GM23338 (cell line): ENCODE results near the gene PEX10. TPM values are rescaled to one million over a fixed set of nuclear protein-coding genes. Genes with fewer than 3 reads are reported as not detected.

ENCODE experiments used
- ATAC-seq: fragments of 200-7000 bp; cut with Tn5 transposase; 3 replicates; pipeline ENCODE4 v1.9.1; 2020
- DNase-seq: peaks from one replicate; pipeline ENCODE4 v3.0.0-alpha.2; 2015; ENCODE audit warnings: low spot score
- H2AFZ ChIP-seq: fragments of 200-600 bp; sonication (generic); 2 replicates; pipeline ENCODE4 v1.8.0; 2016; ENCODE audit warnings: antibody characterized with exemption, mild to moderate bottlenecking, moderate library complexity
- H3F3A ChIP-seq: fragments of 200-600 bp; sonication (generic); replicated peaks from 2 replicates; pipeline ENCODE4 v1.8.0; 2017; ENCODE audit warnings: antibody characterized with exemption, mixed run types, low read depth
- H3K27ac ChIP-seq: fragments of 200-600 bp; sonication (generic); 2 replicates; pipeline ENCODE4 v1.6.1; 2016; ENCODE audit warnings: low read depth
- H3K27me3 ChIP-seq: fragments of 200-600 bp; sonication (generic); 2 replicates; pipeline ENCODE4 v1.8.0; 2016; ENCODE audit warnings: mild to moderate bottlenecking, mixed run types, moderate library complexity; ENCODE audit not compliant: insufficient read depth
- H3K36me3 ChIP-seq: fragments of 200-600 bp; sonication (generic); 2 replicates; pipeline ENCODE4 v1.8.0; 2016; ENCODE audit warnings: mild to moderate bottlenecking; ENCODE audit not compliant: insufficient read depth
- H3K4me1 ChIP-seq: fragments of 200-600 bp; sonication (generic); 2 replicates; pipeline ENCODE4 v1.8.0; 2016; ENCODE audit warnings: mild to moderate bottlenecking, moderate library complexity; ENCODE audit not compliant: insufficient read depth
- H3K4me2 ChIP-seq: fragments of 200-600 bp; sonication (generic); 2 replicates; pipeline ENCODE4 v1.7.1; 2017; ENCODE audit warnings: mixed run types
- H3K4me3 ChIP-seq: fragments of 200-600 bp; sonication (generic); 2 replicates; pipeline ENCODE4 v1.6.1; 2016; ENCODE audit warnings: mixed run types
- H3K79me2 ChIP-seq: fragments of 200-600 bp; sonication (generic); replicated peaks from 2 replicates; pipeline ENCODE4 v1.8.0; 2017; ENCODE audit warnings: mild to moderate bottlenecking; ENCODE audit not compliant: insufficient read depth
- H3K9me2 ChIP-seq: fragments of 200-600 bp; sonication (generic); 2 replicates; pipeline ENCODE4 v1.8.0; 2017; ENCODE audit not compliant: insufficient read depth
- H4K20me1 ChIP-seq: fragments of 200-600 bp; sonication (generic); replicated peaks from 2 replicates; pipeline ENCODE4 v1.8.0; 2017; ENCODE audit warnings: mild to moderate bottlenecking; ENCODE audit not compliant: insufficient read depth
- H3K27ac Mint-ChIP-seq: 2 replicates; pipeline ENCODE4 v1.8.0; 2020; ENCODE audit warnings: inconsistent platforms, mild to moderate bottlenecking, moderate library complexity, mixed read lengths
- H3K27me3 Mint-ChIP-seq: 3 replicates; pipeline ENCODE4 v1.8.0; 2022; ENCODE audit warnings: low read depth, mild to moderate bottlenecking, moderate library complexity, mixed read lengths, inconsistent platforms; ENCODE audit not compliant: insufficient read depth, poor library complexity
- H3K36me3 Mint-ChIP-seq: 3 replicates; pipeline ENCODE4 v1.8.0; 2021; ENCODE audit warnings: low read depth, mild to moderate bottlenecking, inconsistent platforms, moderate library complexity, mixed read lengths
- H3K4me1 Mint-ChIP-seq: 3 replicates; pipeline ENCODE4 v1.8.0; 2020; ENCODE audit warnings: mild to moderate bottlenecking, inconsistent platforms, mixed read lengths
- H3K4me3 Mint-ChIP-seq: 3 replicates; pipeline ENCODE4 v1.8.0; 2021; ENCODE audit warnings: moderate library complexity, mild to moderate bottlenecking, inconsistent platforms, mixed read lengths
- H3K9me3 Mint-ChIP-seq: 3 replicates; pipeline ENCODE4 v1.8.0; 2020; ENCODE audit warnings: moderate library complexity, mild to moderate bottlenecking, inconsistent platforms, mixed read lengths
- CREB1 ChIP-seq: fragments of 250-450 bp; sonication (Bioruptor Pico); IDR thresholded peaks from 2 replicates; pipeline ENCODE4 v1.5.0; 2020; ENCODE audit warnings: low read depth, mild to moderate bottlenecking, moderate library complexity
- CTCF ChIP-seq, 2 experiments: fragments of 200-600 bp in 1 of 2; sonication (generic) in 1 of 2; conservative IDR thresholded peaks; 2 replicates each; pipeline versions ENCODE4 v1.5.1 to v1.6.1; 2016 to 2017; ENCODE audit warnings: antibody characterized with exemption in 2 of 2, low read depth in 2 of 2, mild to moderate bottlenecking in 2 of 2, moderate library complexity in 1 of 2
- ETS1 ChIP-seq: IDR thresholded peaks from 2 replicates; pipeline ENCODE4 v1.6.1; 2016; ENCODE audit warnings: antibody characterized with exemption
- EZH2 ChIP-seq: fragments of 200-600 bp; sonication (generic); IDR thresholded peaks from one replicate; pipeline ENCODE4 v1.8.0; 2017; ENCODE audit warnings: antibody characterized with exemption, mild to moderate bottlenecking, low read depth; ENCODE audit not compliant: unreplicated experiment
- EZH2phosphoT487 ChIP-seq: fragments of 200-600 bp; sonication (generic); IDR thresholded peaks from one replicate; pipeline ENCODE4 v1.8.1; 2018; ENCODE audit warnings: antibody characterized with exemption; ENCODE audit not compliant: unreplicated experiment
- JUNB ChIP-seq: IDR thresholded peaks from one replicate; pipeline ENCODE4 v1.6.1; 2016; ENCODE audit warnings: antibody characterized with exemption; ENCODE audit not compliant: unreplicated experiment
- NANOG ChIP-seq: IDR thresholded peaks from 2 replicates; pipeline ENCODE4 v1.6.1; 2016; ENCODE audit warnings: antibody characterized with exemption, borderline replicate concordance
- POLR2AphosphoS5 ChIP-seq: IDR thresholded peaks from 2 replicates; pipeline ENCODE4 v1.6.1; 2016; ENCODE audit warnings: antibody characterized with exemption, low read depth
- REST ChIP-seq: IDR thresholded peaks from one replicate; pipeline ENCODE4 v1.6.1; 2018; ENCODE audit warnings: antibody characterized with exemption; ENCODE audit not compliant: unreplicated experiment
- STAT1 ChIP-seq: IDR thresholded peaks from one replicate; pipeline ENCODE4 v1.6.1; 2016; ENCODE audit warnings: antibody characterized with exemption; ENCODE audit not compliant: unreplicated experiment
- ZNF114 ChIP-seq: fragments of 250-450 bp; sonication (Bioruptor Pico); IDR thresholded peaks from 2 replicates; pipeline ENCODE4 v1.5.0; 2020; ENCODE audit warnings: mild to moderate bottlenecking, moderate library complexity
- ZNF331 ChIP-seq: fragments of 250-450 bp; sonication (Bioruptor Pico); IDR thresholded peaks from 2 replicates; pipeline ENCODE4 v1.5.0; 2020; ENCODE audit warnings: low read depth, mild to moderate bottlenecking, moderate library complexity
- ZNF462 ChIP-seq: fragments of 250-450 bp; sonication (Bioruptor Pico); IDR thresholded peaks from 2 replicates; pipeline ENCODE4 v1.5.0; 2020; ENCODE audit warnings: mild to moderate bottlenecking, moderate library complexity
- polyA plus RNA-seq: library from polyadenylated mRNA; unstranded; fragments of >200 nt; fragmentation: Nextera tagmentation; extraction: Ambion mirVana; gene quantifications from 2 replicates; pipeline ENCODE4 v1.2.1, GENCODE V29; 2016
- total RNA-seq: library from RNA; depleted of rRNA; stranded (reverse); fragments of >200 nt; shearing (Covaris generic); gene quantifications from 2 replicates; pipeline ENCODE4 v1.2.3, GENCODE V29; 2014

Gene PEX10
- total and polyA plus RNA-seq, 2 experiments from 2014 or later = 15.0 to 53.9 TPM

- Mint-ChIP-seq H3K4me1 (no peaks in the 10 kb centered on the region), H3K4me3 (no peak overlapping the region), H3K27ac (no peak overlapping the region), H3K27me3 (peaks cover 9% of the 10 kb centered on the region), H3K9me3 (no peaks in the 10 kb centered on the region), H3K36me3 (no peaks in the 10 kb centered on the region)
- DNase-seq = no peak
- no peak overlapping the region for H3K4me3 ChIP-seq
- no peaks in the 10 kb centered on the region for H3F3A ChIP-seq
- no peaks in the 10 kb centered on the region for H3K36me3 ChIP-seq
- no peaks in the 10 kb centered on the region for H3K9me2 ChIP-seq
- no peak for ATAC-seq
- H2AFZ ChIP-seq = no peak overlapping the region
- no peaks in the 10 kb centered on the region for H3K4me1 ChIP-seq
- no peaks in the 10 kb centered on the region for H4K20me1 ChIP-seq
- H3K79me2 ChIP-seq = no peaks in the 10 kb centered on the region
- H3K4me2 ChIP-seq = no peak overlapping the region
- TF ChIP-seq EZH2 = no peak
- no peak for TF ChIP-seq ZNF462
- TF ChIP-seq REST = no peak
- no peak for TF ChIP-seq CTCF (conservative IDR thresholded peaks at IDR 0.05; ENCODE audit: low read depth in 2 of 2)
- no peak for TF ChIP-seq NANOG
- no peak for TF ChIP-seq POLR2AphosphoS5
- no peak for TF ChIP-seq ZNF114 (CRISPR knock-in tag)
- no peak for TF ChIP-seq CREB1 (CRISPR knock-in tag)
- no peak for TF ChIP-seq ETS1
- TF ChIP-seq ZNF331 (CRISPR knock-in tag) = no peak
- no peak for TF ChIP-seq EZH2phosphoT487
- no peak for TF ChIP-seq JUNB
- TF ChIP-seq STAT1 = no peak
- no peak overlapping the region for H3K27ac ChIP-seq
- H3K27me3 ChIP-seq = peaks cover 19% of the 10 kb centered on the region
Observed at GRCh38 chr1:2441746-2442145, 29.4 kb upstream of the PEX10 start.
